GM21447 (cell line): ENCODE data around the gene ALDH7A1.
"Not testable (repeated sequence)": the region's sequence is repeated elsewhere in the genome, so short reads cannot be mapped to it uniquely, and the experiment has no call there.

ENCODE experiments used
- ATAC-seq: cut with Tn5 transposase; IDR thresholded peaks from one replicate; pipeline ENCODE4 v1.9.1; 2021; ENCODE audit not compliant: unreplicated experiment

The ALDH7A1 gene

GRCh38 chr5:126594748-126595485, at the start of gene ALDH7A1:
Gene ALDH7A1, minus strand, starts transcription at chr5:126595219. Its CDS starts 21 bp downstream, at chr5:126595198.
- ATAC-seq, result peak; percentile 74

DNA sequence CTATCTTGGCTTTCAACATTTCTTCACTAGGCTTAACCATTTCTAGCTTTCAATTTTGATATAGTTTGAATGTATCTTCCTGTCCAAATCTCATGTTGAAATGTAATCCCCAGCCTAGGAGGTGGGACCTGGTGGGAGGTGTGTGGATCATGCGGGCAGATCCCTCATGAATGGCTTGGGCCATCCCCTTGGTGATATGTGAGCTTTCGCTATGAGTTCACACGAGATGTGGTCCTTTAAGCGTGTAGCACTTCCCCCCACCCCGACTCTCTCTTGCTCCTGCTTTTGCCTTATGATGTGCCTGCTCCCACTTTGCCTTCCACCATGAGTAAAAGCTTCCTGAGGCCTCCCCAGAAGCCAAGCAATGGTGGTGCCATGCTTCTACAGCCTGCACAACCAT, 46.4 kb upstream of the ALDH7A1 start:
- ATAC-seq, result peak; percentile 79

GRCh38 chr5:126640866-126641265, 45.8 kb upstream of the ALDH7A1 start:
- ATAC-seq, result no peak

GRCh38 chr5:126636956-126637355, 41.9 kb upstream of the ALDH7A1 start:
- ATAC-seq, result no peak

DNA sequence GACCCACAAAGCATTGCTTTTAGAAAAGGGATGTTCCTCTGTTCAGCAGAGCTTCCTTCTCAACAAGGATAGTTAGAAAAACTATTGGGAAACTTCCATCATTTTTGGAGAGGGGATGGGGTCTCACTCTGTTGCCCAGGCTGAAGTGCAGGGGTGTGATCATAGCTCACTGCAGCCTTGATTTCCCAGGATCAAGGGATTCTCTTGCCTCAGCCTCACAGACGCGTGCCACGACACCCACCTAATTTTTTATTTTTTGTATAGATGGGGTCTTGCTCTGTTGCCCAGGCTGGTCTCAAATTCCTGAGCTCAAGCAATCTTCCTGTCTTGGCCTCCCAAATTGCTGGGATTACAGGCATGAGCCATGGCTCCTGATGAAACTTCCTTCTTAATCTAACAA, 40.6 kb upstream of the ALDH7A1 start:
- no peak for ATAC-seq

GRCh38 chr5:126633552-126633951, 38.5 kb upstream of the ALDH7A1 start:
- ATAC-seq, result no peak

GRCh38 chr5:126631920-126632319, 36.9 kb upstream of the ALDH7A1 start:
- ATAC-seq, result no peak

GRCh38 chr5:126628102-126628501, 33.1 kb upstream of the ALDH7A1 start:
- no peak for ATAC-seq

DNA sequence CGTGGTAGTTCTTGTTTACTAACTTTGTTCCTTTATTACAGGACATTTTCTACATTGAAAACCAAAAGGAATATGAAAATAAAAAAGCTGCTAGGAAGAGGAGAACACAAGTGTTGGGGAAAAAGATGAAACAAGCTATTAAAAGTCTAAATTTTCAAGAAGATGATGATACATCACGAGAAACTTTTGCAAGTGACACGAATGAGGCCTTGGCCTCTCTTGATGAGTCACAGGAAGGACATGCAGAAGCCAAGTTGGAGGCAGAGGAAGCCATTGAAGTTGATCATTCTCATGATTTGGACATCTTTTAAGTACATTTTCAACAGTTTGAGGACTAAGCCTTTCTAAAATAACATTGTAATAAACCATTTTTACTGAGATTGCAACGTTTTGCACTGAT, 29.5 kb upstream of the ALDH7A1 start:
- ATAC-seq, result no peak

GRCh38 chr5:126619781-126620180, 24.8 kb upstream of the ALDH7A1 start:
- no peak for ATAC-seq

GRCh38 chr5:126617603-126618002, 22.6 kb upstream of the ALDH7A1 start:
- ATAC-seq, result not testable (repeated sequence)

DNA sequence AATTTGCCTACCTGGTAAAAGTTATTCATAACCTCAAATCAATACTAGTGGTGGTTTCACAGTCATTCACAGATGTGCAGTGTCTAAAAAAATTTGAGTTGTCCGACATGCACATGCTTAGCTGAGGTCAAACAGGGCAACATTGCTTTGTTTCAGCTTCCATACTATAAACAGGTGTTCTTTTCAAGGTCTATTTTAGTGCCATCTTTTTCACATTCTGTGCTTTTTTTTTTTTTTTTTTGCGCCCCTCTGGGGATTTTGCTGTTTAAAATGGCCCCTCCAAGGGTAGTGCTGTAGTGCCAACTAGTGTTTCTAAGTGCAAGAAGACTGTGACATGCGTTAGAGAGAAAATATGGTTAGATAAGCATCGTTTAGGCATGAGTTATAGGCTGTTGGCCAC, 20.3 kb upstream of the ALDH7A1 start:
- ATAC-seq, result peak; percentile 95

DNA sequence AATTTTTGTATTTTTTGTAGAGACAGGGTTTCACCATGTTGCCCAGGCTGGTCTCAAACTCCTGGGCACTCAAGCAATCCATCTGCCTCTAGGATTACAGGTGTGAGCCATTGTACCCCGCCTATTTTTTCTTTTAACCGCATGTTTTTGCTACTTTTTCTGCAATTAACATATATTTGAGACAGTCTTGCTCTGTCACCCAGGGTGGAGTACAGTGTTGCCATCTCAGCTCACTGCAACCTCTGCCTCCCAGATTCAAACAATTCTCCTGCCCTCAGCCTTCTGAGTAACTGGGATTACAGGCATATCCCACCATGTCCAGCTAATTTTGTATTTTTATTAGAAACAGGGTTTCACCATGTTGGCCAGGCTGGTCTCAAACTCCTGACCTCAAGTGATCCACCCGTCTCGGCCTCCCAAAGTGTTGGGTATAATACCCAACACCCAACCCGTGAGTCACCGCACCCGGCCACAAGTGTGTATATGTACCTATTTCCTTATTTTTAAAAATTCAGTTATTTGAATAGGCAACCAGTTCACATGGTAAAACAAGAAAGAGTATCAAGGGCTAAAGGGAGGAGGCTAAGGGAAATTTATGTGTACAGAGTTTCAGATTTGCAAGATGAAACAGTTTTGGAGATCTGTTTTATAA, 19.0 kb upstream of the ALDH7A1 start:
- no peak for ATAC-seq

DNA sequence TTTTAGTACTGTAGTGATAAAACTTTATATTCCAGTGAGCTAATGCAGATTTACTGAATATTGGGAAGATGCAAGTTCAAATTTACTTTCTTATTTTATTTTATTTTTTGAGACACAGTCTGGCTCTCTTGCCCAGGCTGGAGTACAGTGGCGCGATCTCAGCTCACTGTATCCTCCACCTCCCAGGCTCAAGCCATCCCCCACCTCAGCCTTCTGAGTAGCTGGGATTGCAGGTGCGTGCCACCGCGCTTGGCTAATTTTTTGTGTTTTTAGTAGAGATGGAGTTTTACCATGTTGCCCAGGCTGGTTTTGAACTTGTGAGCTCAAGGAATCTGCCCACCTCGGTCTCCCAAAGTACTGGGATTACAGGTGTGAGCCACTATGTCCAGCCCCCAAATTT, 15.6 kb upstream of the ALDH7A1 start:
- no peak for ATAC-seq

DNA sequence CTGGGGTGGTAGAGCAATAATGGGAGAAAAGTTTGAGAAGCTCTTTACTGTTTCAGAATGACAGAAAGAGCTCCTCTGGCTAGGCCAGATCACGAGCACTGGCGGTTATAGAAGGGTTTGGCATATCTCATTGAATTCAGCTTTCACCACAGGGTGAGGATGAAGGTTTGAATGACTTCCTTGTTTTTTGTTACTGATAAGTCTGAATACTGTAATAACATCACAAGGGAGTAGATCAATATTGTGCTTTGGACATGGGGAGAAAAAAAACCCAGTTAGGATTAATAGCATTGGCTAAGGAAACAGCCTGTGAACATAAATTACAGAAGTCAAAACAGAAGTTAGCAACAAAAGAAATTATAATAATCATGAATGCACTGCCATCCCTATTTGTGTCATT, 15.1 kb upstream of the ALDH7A1 start:
- ATAC-seq, result no peak

DNA sequence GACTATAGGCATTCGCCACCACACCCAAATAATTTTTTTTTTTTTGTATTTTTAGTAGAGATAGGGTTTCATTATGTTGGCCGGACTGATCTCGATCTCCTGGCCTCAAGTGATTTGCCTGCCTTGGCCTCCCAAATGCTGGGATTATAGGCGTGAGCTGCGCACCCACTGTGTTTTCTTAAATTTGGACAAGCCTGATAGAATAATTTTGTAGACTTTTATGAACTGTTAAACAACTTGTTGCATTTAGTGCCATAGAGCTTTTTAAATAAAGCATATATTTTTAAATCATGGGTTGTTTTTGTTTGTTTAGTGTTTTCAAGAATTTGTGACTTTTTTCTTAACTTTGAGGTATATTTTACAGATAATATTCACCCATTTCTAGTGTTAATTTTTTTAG, 10.5 kb upstream of the ALDH7A1 start:
- no peak for ATAC-seq

GRCh38 chr5:126603402-126603991, 8.5 kb upstream of the ALDH7A1 start:
- no peak for ATAC-seq

DNA sequence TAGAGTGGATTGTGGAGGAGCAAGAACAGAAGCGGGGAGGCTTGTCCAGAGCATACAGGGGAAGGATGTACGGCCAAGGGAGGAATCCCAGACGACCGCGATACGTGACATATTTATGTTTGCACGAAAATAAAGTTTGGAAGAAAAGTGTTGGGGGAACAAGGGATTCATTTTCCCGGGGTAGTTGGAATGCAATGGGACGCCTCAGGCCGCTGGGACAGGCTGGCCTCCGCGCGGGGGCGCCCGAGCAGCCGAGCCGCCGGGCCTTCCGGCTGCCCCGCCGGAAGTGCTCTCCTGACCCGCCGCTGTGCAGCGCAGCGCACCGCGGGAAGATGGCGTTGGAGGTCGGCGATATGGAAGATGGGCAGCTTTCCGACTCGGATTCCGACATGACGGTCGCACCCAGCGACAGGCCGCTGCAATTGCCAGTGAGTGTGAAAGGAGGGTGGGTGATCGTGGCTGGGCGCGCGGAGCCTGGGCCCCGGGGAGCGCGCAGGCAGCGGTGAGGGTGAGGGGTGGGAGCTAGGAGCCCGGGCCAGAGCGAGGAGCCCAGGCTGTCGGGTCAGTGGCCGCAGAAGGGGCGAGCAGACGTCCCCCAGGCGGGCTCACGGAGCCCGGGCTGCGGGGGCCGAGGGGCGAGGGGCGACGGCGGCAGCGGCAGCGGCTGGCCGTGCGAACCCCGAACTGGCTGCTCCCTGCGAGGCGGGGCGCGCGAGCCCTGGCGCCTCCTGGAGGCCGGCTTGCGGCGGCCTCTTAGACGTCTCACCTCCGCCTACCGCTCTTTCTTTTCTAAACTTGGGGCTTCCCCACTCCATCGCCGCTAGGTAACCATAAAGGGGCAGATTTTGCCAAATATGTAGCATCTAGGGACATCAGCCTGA, 5.9 kb upstream of the ALDH7A1 start, which contains the start of gene PHAX:
TSS of gene PHAX (plus strand) at position 317 of the 881 bp plus-strand sequence. CDS start at position 333, 16 bp downstream.
- ATAC-seq, result peak; percentile 95

- not testable (repeated sequence) for ATAC-seq
Observed at GRCh38 chr5:126599971-126600630, 5.1 kb upstream of the ALDH7A1 start.

- no peak for ATAC-seq
Observed at GRCh38 chr5:126599499-126599898, 4.5 kb upstream of the ALDH7A1 start.

DNA sequence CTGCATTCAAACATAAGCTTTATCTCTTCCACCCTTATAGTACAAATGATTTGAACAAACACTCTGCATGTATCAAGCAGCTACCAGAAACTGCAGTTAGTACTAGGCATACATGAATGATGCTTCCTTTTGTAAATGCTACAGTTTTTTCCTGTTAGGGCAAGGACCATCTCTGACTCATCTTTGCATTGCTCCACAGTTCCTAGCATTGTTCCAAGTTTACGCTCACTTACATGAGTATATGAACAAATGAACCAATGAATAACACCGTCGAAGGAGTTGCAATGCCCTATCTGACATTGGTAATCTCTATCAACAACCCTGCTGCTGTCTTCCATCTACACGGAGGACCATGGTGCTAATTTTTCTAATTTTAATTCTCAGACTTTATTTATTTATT, 2.1 kb upstream of the ALDH7A1 start:
- ATAC-seq, result no peak
